NCI-H1930 (cell line): ENCODE measurements around the gene MS4A1.
"Not testable (repeated sequence)": the region's sequence is repeated elsewhere in the genome, so short reads cannot be mapped to it uniquely, and the experiment has no call there.

ENCODE experiments used
- DNase-seq, 2 experiments: peaks; one replicate each; lab custom pipeline; 2025; lab: John Stamatoyannopoulos, UW

The MS4A1 gene

DNA sequence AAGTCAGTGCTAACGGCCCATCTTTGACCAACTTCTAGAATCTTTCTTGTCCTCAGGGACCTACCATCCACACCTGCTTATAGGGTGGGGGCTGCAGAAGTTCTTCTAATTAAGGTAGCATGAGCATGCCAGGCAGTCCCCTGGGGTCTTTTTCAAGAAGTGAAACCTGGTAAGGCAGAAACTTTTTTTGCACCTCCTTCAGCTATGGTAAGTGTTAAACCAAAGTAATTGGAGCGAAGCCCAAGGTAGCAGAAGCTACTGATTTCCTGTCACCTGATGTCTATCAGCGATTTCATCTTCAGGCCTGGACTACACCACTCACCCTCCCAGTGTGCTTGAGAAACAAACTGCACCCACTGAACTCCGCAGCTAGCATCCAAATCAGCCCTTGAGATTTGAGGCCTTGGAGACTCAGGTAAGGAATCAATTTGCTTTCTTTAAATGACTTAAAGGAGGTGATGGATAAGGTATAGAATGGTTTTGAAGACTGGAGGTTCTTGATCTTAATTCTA lies at the start of gene MS4A1:
Gene MS4A1 (plus strand): TSS at position 317 of the 512 bp plus-strand sequence. CDS start 6,528 bp downstream, outside the sequence.
- no peak for DNase-seq

DNA sequence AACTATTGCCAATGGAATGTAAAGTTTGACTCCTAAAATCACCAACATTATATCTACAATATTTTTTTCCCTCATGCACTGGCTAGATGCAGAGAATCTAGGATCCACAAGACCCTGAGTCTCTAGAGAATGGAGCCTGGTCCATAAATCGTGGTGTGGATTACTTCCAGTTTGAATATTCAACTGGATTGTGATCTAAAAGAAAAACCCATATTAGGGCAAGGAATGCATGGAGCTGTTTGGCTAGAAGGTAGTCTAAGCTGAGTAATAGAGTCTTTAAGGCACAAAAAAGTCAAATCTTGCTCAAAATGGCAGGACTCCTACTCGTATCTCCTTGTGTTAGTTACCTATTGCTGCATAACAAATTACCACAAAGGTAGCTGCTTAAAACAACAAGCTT lies 35.6 kb upstream of the MS4A1 start:
- no peak for DNase-seq

DNA sequence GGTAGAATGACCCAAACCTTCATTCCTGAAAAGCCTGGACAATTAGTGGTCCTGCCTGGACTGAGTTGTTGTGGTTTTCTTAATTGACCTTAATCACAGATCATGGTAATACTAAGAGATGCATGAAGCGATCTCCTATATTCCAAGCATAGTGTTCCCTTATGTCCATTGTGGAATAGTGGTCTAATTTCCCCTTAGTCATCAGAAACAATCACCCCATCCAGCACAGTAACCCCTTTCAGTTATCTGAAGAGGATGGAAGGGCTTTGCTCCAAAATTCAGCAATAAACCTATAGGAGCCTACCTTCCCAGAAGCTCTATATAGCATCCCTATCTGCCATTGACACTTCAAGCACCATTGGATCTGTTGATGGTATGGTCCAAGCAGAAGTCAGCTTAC lies 33.0 kb upstream of the MS4A1 start:
- DNase-seq, result no peak

DNA sequence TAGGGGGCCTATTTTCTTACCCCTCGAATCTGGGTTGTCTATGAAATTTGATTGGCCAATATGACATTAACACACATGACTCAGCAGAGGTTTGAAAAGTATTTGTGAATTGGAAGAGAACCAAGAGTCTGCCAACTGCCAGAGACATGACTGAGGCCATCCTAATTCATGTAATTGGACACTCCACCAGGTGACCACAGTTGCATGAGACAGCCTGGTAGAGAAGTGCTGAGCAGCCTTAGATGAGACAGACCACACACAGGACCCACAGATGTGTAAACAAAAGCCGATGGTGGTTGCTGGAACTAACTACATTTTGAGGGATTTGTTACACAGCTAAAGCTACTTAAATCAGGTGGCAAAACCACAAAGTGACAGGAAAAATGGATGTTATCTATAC lies 27.1 kb upstream of the MS4A1 start:
- DNase-seq, result no peak

- DNase-seq, result no peak
Observed at GRCh38 chr11:60429272-60429671, 26.4 kb upstream of the MS4A1 start, which contains the start of gene MS4A5. MS4A5 (plus strand) TSS chr11:60429572; CDS start chr11:60429675, 103 bp downstream.

GRCh38 chr11:60431251-60431650 lies 24.4 kb upstream of the MS4A1 start:
- no peak for DNase-seq

DNA sequence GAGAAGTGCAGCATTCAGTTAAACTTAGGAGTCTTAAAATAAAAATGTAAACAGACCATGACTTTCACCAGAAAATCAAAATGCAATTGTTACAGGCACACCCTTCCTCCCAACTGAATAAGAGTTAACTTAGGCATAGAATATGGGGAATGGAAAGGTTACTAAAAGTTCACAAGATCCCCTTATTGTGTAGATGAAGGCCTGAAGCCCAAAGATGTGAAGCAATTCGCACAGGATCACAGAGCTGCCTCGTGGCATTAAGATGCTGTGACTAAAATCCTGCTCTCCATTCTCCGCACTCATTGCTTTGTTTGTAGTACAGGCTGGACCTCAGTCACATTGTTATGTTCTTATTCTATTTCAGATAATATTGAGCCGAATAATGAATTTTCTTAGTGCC lies 22.2 kb upstream of the MS4A1 start:
- no peak for DNase-seq

DNA sequence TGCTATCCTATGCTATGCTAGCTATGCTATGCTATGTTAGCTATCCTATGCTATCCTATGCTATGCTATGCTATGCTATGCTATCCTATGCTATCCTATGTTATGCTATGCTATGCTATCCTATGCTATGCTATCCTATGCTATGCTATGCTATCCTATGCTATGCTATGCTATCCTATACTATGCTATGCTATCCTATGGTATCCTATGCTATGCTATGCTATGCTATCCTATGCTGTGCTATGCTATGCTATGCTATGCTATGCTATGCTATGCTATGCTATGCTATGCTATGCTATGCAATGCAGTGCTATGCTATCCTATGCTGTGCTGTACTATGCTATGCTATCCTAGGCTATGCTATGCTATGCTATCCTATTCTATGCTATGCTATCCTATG lies 8.6 kb upstream of the MS4A1 start:
- no peak for DNase-seq

- no peak for DNase-seq
Observed at GRCh38 chr11:60447846-60448245, 7.8 kb upstream of the MS4A1 start.

DNA sequence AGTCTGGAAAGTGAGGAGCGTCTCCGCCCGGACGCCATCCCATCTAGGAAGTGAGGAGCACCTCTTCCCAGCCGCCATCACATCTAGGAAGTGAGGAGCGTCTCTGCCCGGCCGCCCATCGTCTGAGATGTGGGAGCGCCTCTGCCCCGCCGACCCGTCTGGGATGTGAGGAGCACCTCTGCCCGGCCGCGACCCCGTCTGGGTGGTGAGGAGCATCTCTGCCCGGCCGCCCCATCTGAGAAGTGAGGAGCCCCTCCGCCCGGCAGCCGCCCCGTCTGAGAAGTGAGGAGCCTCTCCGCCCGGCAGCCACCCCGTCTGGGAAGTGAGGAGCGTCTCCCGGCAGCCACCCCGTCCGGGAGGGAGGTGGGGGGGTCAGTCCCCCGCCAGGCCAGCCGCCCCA lies 4.5 kb upstream of the MS4A1 start:
- not testable (repeated sequence) for DNase-seq

- no peak for DNase-seq
Observed at GRCh38 chr11:60454212-60454611, 1.4 kb upstream of the MS4A1 start.

DNA sequence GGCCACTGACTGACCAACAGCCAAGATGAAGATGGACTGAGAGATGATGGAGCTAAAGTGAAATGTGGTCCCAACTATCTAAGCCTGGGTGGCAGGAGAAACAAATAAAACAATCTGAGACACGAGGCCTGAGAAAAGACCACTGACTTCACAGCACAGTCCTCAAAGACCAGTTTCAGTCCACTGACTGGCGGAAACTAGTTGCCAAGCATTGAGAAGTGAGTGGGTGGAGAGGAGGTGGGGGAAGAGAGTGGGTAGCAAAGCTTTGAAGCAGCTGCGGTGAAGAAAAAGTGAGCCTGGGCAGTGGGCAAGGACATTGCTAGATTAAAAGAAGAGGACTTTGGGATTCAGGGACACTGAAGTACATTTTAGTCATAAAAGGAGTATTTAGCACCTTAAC lies 1.9 kb downstream of the MS4A1 start:
- no peak for DNase-seq

- DNase-seq, result no peak
Observed at GRCh38 chr11:60459345-60459744, 3.7 kb downstream of the MS4A1 start.

GRCh38 chr11:60468829-60469228 lies 13.2 kb downstream of the MS4A1 start:
- DNase-seq, result no peak

- DNase-seq, result no peak
Observed at GRCh38 chr11:60469723-60470122, 14.1 kb downstream of the MS4A1 start.

- no peak for DNase-seq
Observed at GRCh38 chr11:60477035-60477445, 21.4 kb downstream of the MS4A1 start.

DNA sequence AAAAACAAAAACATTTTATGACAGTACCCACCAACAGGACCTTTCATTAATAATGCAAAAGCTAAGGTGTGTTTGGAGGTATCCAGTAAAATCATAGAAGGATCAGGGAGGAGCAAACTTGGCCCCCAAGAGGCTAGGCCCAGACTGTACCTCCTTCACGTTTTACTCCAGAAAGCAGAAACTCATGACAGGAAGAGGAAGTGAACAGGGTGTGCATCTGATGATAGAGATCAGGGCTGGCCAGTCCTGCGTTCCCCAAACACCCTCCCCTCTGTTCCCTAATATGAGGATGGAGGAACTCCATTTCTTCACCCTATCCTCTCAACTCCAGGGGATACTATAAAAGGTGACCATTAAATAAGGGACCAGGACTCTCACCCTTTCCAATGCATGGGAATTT lies 26.7 kb downstream of the MS4A1 start:
- DNase-seq, result no peak

- no peak for DNase-seq
Observed at GRCh38 chr11:60485987-60486386, 30.3 kb downstream of the MS4A1 start.

GRCh38 chr11:60492488-60493009 lies 36.9 kb downstream of the MS4A1 start, which contains the start of gene MS4A12:
MS4A12 (plus strand) TSS chr11:60492778; CDS start chr11:60497319, 4,541 bp downstream.
- DNase-seq, result no peak

- DNase-seq, result no peak
Observed at GRCh38 chr11:60493454-60493853, 37.8 kb downstream of the MS4A1 start.

- DNase-seq, result no peak
Observed at GRCh38 chr11:60498399-60498798, 42.8 kb downstream of the MS4A1 start.

GRCh38 chr11:60498853-60499252 lies 43.2 kb downstream of the MS4A1 start:
- no peak for DNase-seq

DNA sequence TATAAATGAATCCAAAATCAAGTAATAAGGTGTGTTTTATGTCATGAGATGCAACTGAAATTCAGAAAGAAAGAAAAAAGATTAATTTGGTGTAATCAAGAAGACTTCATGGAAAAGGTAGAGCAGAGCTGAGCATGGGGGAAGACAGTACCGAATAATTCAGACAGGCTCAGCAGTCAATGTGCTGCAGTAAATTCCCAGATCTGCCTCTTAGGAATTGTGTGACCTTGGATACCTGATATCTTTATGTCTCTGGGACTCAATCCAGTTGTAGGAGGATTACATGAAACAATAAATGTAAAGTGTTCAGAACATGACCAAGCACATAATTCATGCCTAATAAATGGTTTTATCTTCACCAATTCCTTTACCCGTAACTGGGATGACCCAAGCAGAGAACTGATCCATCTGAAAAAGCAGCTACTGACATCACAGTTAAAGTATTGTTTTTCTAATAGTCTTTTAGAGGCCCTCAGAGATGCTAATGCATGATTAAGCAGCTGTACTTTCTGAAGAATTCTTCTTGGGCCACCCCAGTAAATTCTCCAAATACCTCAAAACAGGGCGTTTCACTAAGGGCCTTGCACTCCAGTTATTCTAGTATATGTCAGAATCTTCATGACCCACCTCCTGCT lies 44.7 kb downstream of the MS4A1 start:
- DNase-seq, result no peak
